CD8-positive, alpha-beta memory T cell (primary cell): ENCODE data around the gene CAMK1D. TPM values are rescaled to one million over a fixed set of nuclear protein-coding genes. Genes with fewer than 3 reads are reported as not detected.

ENCODE experiments used
- CTCF ChIA-PET: fragments of 350-600 bp; sonication (Branson Sonifier 250); formaldehyde crosslinking; loops from one replicate; lab custom pipeline; 2021; ENCODE audit warnings: antibody characterized with exemption; lab: Charles Lee
- POLR2A ChIA-PET: fragments of 350-600 bp; sonication (Branson Sonifier 250); formaldehyde crosslinking; loops from one replicate; lab custom pipeline; 2021; ENCODE audit warnings: antibody characterized with exemption; lab: Charles Lee
- DNase-seq, 5 donors: peaks; one replicate each; pipeline versions ENCODE4 v3.0.0 to v3.0.0-alpha.2; 2020 to 2022; ENCODE audit warnings: mixed read lengths in 1 of 5
- H3K27ac ChIP-seq: one replicate; pipeline ENCODE4 v1.7.0; 2013; ENCODE audit warnings: low read depth, mild to moderate bottlenecking, low read length, moderate library complexity
- H3K27me3 ChIP-seq: 2 replicates; pipeline ENCODE4 v1.7.0; 2013; ENCODE audit warnings: low read length, mild to moderate bottlenecking; ENCODE audit not compliant: insufficient read depth, poor library complexity, severe bottlenecking
- H3K36me3 ChIP-seq: 2 replicates; pipeline ENCODE4 v1.7.0; 2013; ENCODE audit warnings: mild to moderate bottlenecking, low read length, moderate library complexity; ENCODE audit not compliant: insufficient read depth
- H3K4me1 ChIP-seq: 2 replicates; pipeline ENCODE4 v1.7.0; 2013; ENCODE audit warnings: mild to moderate bottlenecking, low read length, moderate library complexity; ENCODE audit not compliant: insufficient read depth
- H3K4me3 ChIP-seq: 2 replicates; pipeline ENCODE4 v1.7.0; 2013; ENCODE audit warnings: mild to moderate bottlenecking, low read length
- H3K9me3 ChIP-seq: 2 replicates; pipeline ENCODE4 v1.7.0; 2013; ENCODE audit warnings: mild to moderate bottlenecking, low read length
- H3K27ac Mint-ChIP-seq, 8 donors: one replicate each; pipeline ENCODE4 v1.8.0; 2020 to 2021; ENCODE audit warnings: mixed read lengths in 8 of 8, mild to moderate bottlenecking in 6 of 8, inconsistent platforms in 3 of 8, moderate library complexity in 3 of 8
- H3K27me3 Mint-ChIP-seq, 2 donors: one replicate each; pipeline ENCODE4 v1.8.0; 2020 to 2021; ENCODE audit warnings: mixed read lengths in 2 of 2, mild to moderate bottlenecking in 1 of 2, moderate library complexity in 1 of 2
- H3K36me3 Mint-ChIP-seq, 3 donors: one replicate each; pipeline ENCODE4 v1.8.0; 2020 to 2021; ENCODE audit warnings: mixed read lengths in 3 of 3, inconsistent platforms in 1 of 3, mild to moderate bottlenecking in 1 of 3
- H3K4me1 Mint-ChIP-seq, 3 donors: one replicate each; pipeline ENCODE4 v1.8.0; 2020 to 2021; ENCODE audit warnings: mixed read lengths in 3 of 3, inconsistent platforms in 1 of 3, mild to moderate bottlenecking in 1 of 3
- H3K4me3 Mint-ChIP-seq, 7 donors: one replicate each; pipeline ENCODE4 v1.8.0; 2020 to 2021; ENCODE audit warnings: mixed read lengths in 7 of 7, mild to moderate bottlenecking in 6 of 7, moderate library complexity in 4 of 7, inconsistent platforms in 2 of 7
- H3K9me3 Mint-ChIP-seq, 5 donors: one replicate each; pipeline ENCODE4 v1.8.0; 2020 to 2022; ENCODE audit warnings: mixed read lengths in 5 of 5, mild to moderate bottlenecking in 3 of 5, moderate library complexity in 2 of 5, inconsistent platforms in 1 of 5
- polyA plus RNA-seq: library from polyadenylated mRNA; unstranded; fragments of 300-500 nt; fragmentation: Illumina TruSeq; gene quantifications from one replicate; pipeline ENCODE4 v1.2.3, GENCODE V29; 2021
- total RNA-seq, 2 experiments: library from RNA; stranded (reverse); gene quantifications; one replicate each; pipeline ENCODE4 v1.2.3, GENCODE V29; 2021

CAMK1D gene
- total and polyA plus RNA-seq, 3 experiments from 2014 or later: 8.9 to 15.1 (median 10.0) TPM

GRCh38 chr10:12597176-12597575 is 247.8 kb downstream of the CAMK1D start:
- H3K4me3 ChIP-seq: no peak overlapping the region
- no peaks in the 10 kb centered on the region for H3K27me3 Mint-ChIP-seq
- H3K4me1 ChIP-seq: peaks cover 37% of the 10 kb centered on the region
- no peaks in the 10 kb centered on the region for H3K9me3 ChIP-seq
- peaks cover 32 to 47% (median 38%) of the 10 kb centered on the region in 3 donors for H3K4me1 Mint-ChIP-seq
- H3K4me3 Mint-ChIP-seq: no peak overlapping the region
- DNase-seq: no peak
- peaks cover 0 to 11% (median 0%) of the 10 kb centered on the region in 3 donors for H3K36me3 Mint-ChIP-seq
- ChIA-PET CTCF (no interaction called here), POLR2A (interaction anchor here (0.6 kb wide), 1 partner anchor 190 kb away, joined by 5 read pairs; no protein-coding TSS in a partner anchor)
- H3K9me3 Mint-ChIP-seq: peaks cover 0 to 4% (median 2%) of the 10 kb centered on the region in 5 donors
- H3K36me3 ChIP-seq: no peaks in the 10 kb centered on the region
- H3K27me3 ChIP-seq: no peaks in the 10 kb centered on the region
- peak overlapping the region in 1 of 8 donors; percentile 54 for H3K27ac Mint-ChIP-seq
- H3K27ac ChIP-seq: no peak overlapping the region

DNA sequence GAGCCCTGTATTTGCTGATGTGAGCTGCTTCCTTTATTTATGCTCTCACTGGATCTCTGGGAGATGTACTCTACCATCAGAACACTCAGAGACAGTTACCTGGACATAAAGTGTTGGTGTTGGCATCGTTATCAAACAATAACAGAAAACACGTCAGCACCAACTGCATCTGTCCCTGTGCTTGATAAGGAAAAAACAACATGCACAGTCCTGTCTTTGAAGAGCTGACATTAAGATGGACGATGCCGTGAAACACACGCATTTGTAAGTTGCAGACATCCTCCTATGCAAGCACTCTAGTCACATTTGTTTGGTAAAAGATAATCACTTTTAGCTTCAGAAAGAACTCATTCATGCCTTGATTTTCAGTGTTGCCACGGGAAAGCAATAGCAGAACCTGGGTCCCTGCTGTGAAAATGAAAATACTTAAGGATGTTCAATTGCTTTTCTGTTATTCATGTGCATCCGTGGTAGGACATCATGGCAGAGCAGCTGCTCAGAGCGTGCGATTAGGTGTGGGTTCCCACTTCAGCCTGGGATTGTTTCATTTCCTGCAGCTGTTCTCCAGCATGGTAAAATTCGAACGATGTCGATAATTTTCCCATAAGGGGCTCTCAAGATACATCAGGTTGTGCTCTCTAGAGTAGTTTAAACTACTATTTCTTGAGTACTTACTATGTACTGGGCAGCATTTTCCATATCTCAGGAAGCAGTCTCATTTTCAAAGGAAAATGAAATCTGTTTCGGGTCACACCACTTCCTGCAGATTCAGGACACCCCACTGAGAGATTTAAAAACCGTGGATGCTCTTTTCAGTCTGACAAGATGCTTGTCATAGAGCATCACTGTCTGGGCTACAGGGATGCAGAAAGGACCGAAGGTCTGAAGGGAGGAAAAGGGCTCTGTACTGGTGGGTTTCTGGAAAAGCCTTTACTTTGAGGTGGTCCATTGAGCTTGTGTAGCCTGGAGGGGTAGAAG is 248.7 kb downstream of the CAMK1D start:
- Mint-ChIP-seq H3K4me3 (peak overlapping the region in 1 of 7 donors; percentile 44), H3K36me3 (peaks cover 0 to 11% (median 0%) of the 10 kb centered on the region in 3 donors), H3K27me3 (no peaks in the 10 kb centered on the region), H3K4me1 (peaks cover 32 to 41% (median 32%) of the 10 kb centered on the region in 3 donors), H3K9me3 (peaks cover 0 to 4% (median 2%) of the 10 kb centered on the region in 5 donors), H3K27ac (peak overlapping the region in 2 of 8 donors; percentile 12 to 35)
- Histone ChIP-seq H3K36me3 (no peaks in the 10 kb centered on the region), H3K27ac (no peak overlapping the region), H3K9me3 (no peaks in the 10 kb centered on the region), H3K4me1 (peaks cover 37% of the 10 kb centered on the region), H3K27me3 (no peaks in the 10 kb centered on the region), H3K4me3 (no peak overlapping the region)
- ChIA-PET CTCF (no interaction called here), POLR2A (no interaction called here)
- DNase-seq: peak in 1 of 5 donors; percentile 20

GRCh38 chr10:12600652-12601051 is 251.3 kb downstream of the CAMK1D start:
- peaks cover 17 to 27% (median 20%) of the 10 kb centered on the region in 3 donors for H3K4me1 Mint-ChIP-seq
- CTCF ChIA-PET: no interaction called here

DNA sequence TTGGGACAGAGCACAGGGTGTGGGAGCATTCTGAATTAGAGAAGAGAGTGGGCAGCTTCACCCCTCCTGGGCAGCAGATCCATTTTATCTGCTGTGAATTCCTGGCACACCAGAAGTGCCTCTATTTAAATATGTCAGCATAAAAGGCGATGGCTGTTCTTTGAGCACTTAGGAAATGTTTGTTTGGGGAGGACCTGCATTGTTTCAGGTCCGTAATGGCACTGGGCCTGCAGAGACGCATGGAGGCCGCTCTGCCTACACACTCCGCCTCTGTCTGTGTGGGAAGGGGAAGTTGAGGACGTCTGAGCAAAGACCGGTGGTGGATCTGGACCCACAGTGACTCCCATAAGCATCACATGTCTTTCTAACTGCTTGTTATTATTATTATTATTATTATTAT is 253.2 kb downstream of the CAMK1D start:
- Histone ChIP-seq H3K9me3 (no peaks in the 10 kb centered on the region), H3K27ac (no peak overlapping the region), H3K4me3 (no peak overlapping the region), H3K4me1 (peaks cover 26% of the 10 kb centered on the region), H3K36me3 (no peaks in the 10 kb centered on the region), H3K27me3 (no peaks in the 10 kb centered on the region)
- Mint-ChIP-seq H3K4me3 (no peak overlapping the region), H3K27me3 (no peaks in the 10 kb centered on the region), H3K4me1 (peaks cover 20 to 29% (median 20%) of the 10 kb centered on the region in 3 donors), H3K36me3 (peaks cover 0 to 5% (median 2%) of the 10 kb centered on the region in 3 donors), H3K9me3 (no peaks in the 10 kb centered on the region), H3K27ac (peak overlapping the region in 2 of 8 donors; percentile 12 to 14)
- ChIA-PET CTCF (no interaction called here), POLR2A (no interaction called here)
- DNase-seq: no peak

More at GRCh38 chr10:12600652-12601051, 251.3 kb downstream of the CAMK1D start:
- no peaks in the 10 kb centered on the region for H3K9me3 ChIP-seq
- no peaks in the 10 kb centered on the region for H3K27me3 ChIP-seq
- H3K27ac ChIP-seq: no peak overlapping the region
- no peaks in the 10 kb centered on the region for H3K36me3 ChIP-seq
- H3K27me3 Mint-ChIP-seq: no peaks in the 10 kb centered on the region
- POLR2A ChIA-PET: no interaction called here
- H3K4me3 ChIP-seq: no peak overlapping the region
- no peak overlapping the region for H3K4me3 Mint-ChIP-seq
- DNase-seq: no peak
- H3K36me3 Mint-ChIP-seq: peaks cover 0 to 5% (median 2%) of the 10 kb centered on the region in 3 donors
- peaks cover 25% of the 10 kb centered on the region for H3K4me1 ChIP-seq
- H3K27ac Mint-ChIP-seq: peak overlapping the region in 3 of 8 donors; percentile 16 to 58 (median 39)
- H3K9me3 Mint-ChIP-seq: peaks cover 0 to 2% (median 0%) of the 10 kb centered on the region in 5 donors

GRCh38 chr10:12603766-12604470 is 254.6 kb downstream of the CAMK1D start:
- no peaks in the 10 kb centered on the region for H3K27me3 ChIP-seq
- peaks cover 17% of the 10 kb centered on the region for H3K4me1 ChIP-seq
- POLR2A ChIA-PET: no interaction called here
- H3K36me3 ChIP-seq: no peaks in the 10 kb centered on the region
- no peaks in the 10 kb centered on the region for H3K9me3 ChIP-seq
- Mint-ChIP-seq H3K4me1 (peaks cover 19 to 23% (median 20%) of the 10 kb centered on the region in 3 donors), H3K9me3 (no peaks in the 10 kb centered on the region), H3K36me3 (peaks cover 0 to 2% (median 1%) of the 10 kb centered on the region in 3 donors), H3K27ac (peak overlapping the region in 4 of 8 donors; percentile 24 to 94 (median 54)), H3K4me3 (peak overlapping the region in 2 of 7 donors; percentile 7 to 12), H3K27me3 (no peaks in the 10 kb centered on the region)
- CTCF ChIA-PET: interaction anchor here (1.2 kb wide), 1 partner anchor 11 kb away, joined by 3 read pairs; no protein-coding TSS in a partner anchor
- DNase-seq: no peak
- no peak overlapping the region for H3K4me3 ChIP-seq
- no peak overlapping the region for H3K27ac ChIP-seq

GRCh38 chr10:12605580-12606405 is 256.4 kb downstream of the CAMK1D start:
- ChIA-PET POLR2A (interaction anchor here (0.6 to 0.9 kb wide), 2 partner anchors 18 to 487 kb away, joined by 3 to 4 read pairs; no protein-coding TSS in a partner anchor), CTCF (interaction anchor here (1.0 kb wide), 1 partner anchor 16 kb away, joined by 3 read pairs; no protein-coding TSS in a partner anchor)
- peak overlapping the region; percentile 90 to 100 (median 94) for H3K27ac Mint-ChIP-seq
- Histone ChIP-seq H3K36me3 (no peaks in the 10 kb centered on the region), H3K27ac (no peak overlapping the region), H3K9me3 (no peaks in the 10 kb centered on the region), H3K4me3 (peak overlapping the region; percentile 30), H3K4me1 (peaks cover 17% of the 10 kb centered on the region), H3K27me3 (no peaks in the 10 kb centered on the region)
- no peaks in the 10 kb centered on the region for H3K27me3 Mint-ChIP-seq
- H3K4me3 Mint-ChIP-seq: peak overlapping the region; percentile 83 to 97 (median 89)
- H3K9me3 Mint-ChIP-seq: no peaks in the 10 kb centered on the region
- peaks cover 0 to 4% (median 0%) of the 10 kb centered on the region in 3 donors for H3K36me3 Mint-ChIP-seq
- DNase-seq: peak; percentile 3 to 82 (median 53)
- H3K4me1 Mint-ChIP-seq: peaks cover 19 to 23% (median 20%) of the 10 kb centered on the region in 3 donors

GRCh38 chr10:12606461-12606860 is 257.1 kb downstream of the CAMK1D start:
- Histone ChIP-seq H3K27ac (no peak overlapping the region), H3K4me3 (peak overlapping the region; percentile 30), H3K9me3 (no peaks in the 10 kb centered on the region), H3K4me1 (peaks cover 17% of the 10 kb centered on the region), H3K36me3 (no peaks in the 10 kb centered on the region), H3K27me3 (no peaks in the 10 kb centered on the region)
- ChIA-PET CTCF (interaction anchor here (1.0 kb wide), 1 partner anchor 16 kb away, joined by 3 read pairs; no protein-coding TSS in a partner anchor), POLR2A (no interaction called here)
- H3K4me1 Mint-ChIP-seq: peaks cover 19 to 23% (median 20%) of the 10 kb centered on the region in 3 donors
- H3K4me3 Mint-ChIP-seq: peak overlapping the region; percentile 83 to 97 (median 89)
- no peak for DNase-seq
- no peaks in the 10 kb centered on the region for H3K9me3 Mint-ChIP-seq
- peaks cover 0 to 4% (median 0%) of the 10 kb centered on the region in 3 donors for H3K36me3 Mint-ChIP-seq
- peak overlapping the region; percentile 90 to 100 (median 94) for H3K27ac Mint-ChIP-seq
- no peaks in the 10 kb centered on the region for H3K27me3 Mint-ChIP-seq
